ENCODE data around the gene GMPPA. TPM values are rescaled to one million over a fixed set of nuclear protein-coding genes. Genes with fewer than 3 reads are reported as not detected.

Gene GMPPA
- total RNA-seq (2014; rRNA removed; shearing (Covaris generic)) = 68.2 and 84.5 TPM in 2 replicates

DNA sequence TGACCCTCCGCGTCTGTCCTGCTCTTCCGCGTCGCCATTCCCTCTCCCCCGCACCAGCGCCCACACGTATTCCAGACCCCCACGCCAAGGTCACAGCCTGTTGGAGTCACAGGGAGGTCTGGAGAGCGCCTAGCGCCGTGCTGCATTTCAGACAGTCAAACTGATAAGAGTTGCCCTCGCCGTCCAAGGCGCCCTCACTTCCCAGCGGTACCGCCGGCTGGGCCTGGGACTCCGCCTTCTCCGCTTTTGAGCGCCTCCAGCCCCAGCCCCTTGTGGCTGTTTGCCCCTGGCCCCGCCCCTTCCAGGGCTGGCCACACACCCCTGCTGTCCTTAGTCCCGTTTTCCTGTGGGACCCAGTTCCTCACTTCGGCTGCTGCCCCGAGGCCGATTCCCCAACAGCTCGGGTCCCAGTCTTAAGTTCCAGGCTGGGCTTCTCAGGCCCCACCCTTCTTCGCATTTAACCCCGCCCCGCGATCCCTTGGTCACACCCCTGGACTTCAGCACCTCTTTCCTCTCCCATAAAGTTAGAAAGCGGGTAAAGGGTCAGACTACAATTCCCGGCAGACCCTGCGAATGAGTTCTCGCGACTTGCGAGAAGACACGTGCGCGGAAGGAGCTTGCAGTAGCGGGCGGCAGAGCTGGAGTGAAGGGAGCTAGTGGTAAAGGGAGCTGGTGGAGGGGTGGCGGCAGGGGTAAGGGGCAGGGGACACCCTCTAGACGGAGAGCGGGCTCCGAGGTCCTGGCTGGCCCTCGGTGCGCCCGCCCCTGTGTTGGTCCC lies at the start of gene GMPPA:
TSS of gene GMPPA (plus strand) at position 612 of the 778 bp plus-strand sequence. CDS start 1,085 bp downstream, outside the sequence.
- DNase-seq (ENCODE audit: low spot score) = peak; percentile 97

DNA sequence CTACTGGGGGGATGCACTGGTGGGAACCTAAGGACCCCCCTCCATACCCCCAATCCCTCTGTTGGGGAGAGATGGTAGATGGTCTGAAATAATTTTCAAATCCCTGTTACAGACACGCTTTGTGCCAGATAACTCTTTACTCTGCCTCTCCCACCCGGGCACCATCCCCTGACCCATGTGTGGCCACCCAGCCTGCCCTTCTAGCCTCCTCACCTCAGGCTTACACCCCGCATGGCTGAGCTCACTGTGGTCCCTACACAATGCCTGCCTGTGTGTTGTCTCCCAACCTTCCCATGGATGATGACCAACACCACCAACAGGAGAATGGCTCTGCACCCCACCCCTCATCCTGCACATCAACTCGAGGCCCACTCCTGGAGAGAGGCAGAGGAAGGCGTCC lies 49.1 kb upstream of the GMPPA start:
- no peak for DNase-seq (ENCODE audit: low spot score)

DNA sequence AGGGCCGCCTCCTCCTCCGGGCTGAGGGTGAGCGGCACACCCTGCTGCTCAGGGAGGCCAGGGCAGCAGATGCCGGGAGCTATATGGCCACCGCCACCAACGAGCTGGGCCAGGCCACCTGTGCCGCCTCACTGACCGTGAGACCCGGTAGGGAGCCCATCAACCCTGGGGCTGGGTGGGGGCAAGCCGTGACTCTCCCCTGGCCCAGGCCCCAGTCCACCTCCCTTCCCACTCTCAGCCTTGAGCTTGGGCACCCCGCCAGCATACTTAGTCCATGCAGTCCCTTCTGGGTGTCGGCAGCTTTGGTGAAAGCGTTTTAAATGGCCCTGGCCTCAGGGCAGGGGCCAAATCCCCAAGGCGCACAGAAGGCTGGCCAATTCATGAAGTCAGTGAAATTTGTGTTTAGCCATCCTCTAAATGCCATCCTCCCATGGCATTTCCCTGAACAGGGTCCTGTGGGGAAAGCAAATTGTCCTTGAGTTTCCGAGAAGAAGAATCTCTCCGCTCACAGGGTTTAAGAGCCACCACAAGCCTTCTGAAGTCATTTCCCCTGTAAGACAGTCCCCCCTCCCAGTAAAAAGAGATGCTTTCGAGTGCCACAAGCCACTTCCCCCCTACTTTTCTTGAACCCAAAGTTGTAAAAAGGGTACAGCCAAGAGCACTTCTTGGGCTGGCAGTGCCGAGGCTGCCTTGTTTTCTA lies 46.9 kb upstream of the GMPPA start:
- DNase-seq (ENCODE audit: low spot score) = no peak

DNA sequence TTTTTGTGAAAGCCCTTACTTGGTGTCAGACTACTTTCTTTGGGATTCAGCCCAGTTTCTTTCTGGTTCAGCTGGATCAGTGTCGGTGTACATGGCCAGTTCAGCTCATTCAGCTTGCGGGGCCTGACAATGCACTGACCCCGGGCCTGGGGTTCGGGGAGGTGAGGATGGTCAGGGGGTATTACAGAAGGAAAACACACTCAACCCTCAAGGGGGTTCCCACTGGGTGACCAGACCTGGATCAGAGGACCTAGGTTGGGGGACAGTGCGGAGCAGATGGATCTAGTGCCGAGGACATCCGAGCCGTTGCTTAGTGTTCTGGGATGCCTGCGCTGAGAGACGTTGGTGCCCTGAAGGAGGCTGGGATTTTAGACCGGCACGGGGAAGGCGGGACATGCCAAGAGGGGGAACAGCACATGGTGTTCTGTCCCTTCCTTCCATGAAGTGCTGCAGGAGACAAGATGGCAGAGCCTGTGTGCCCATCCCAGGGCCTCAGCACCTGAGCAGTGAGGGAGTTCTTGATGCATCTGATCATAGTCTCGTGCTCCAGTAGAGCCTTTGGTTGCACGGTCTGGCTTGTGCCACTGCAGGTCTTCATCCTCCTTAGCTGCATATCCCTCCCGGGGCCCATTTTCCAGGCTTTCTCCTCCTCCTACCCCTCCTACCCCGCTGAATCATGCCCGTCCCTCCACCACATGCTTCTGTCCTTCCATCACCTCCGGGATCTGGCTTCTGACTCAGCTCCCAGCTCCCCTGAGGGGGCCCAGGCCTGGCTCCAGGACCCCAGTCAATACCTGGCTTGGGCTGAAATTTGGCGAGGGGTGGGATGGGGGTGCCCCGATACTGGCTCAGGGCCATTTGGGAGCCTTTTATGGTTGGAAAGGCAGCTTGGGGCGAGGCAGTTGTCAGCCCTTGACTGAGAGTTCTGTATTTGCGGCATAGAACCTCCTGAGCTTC lies 46.1 kb upstream of the GMPPA start:
- no peak for DNase-seq (ENCODE audit: low spot score)

DNA sequence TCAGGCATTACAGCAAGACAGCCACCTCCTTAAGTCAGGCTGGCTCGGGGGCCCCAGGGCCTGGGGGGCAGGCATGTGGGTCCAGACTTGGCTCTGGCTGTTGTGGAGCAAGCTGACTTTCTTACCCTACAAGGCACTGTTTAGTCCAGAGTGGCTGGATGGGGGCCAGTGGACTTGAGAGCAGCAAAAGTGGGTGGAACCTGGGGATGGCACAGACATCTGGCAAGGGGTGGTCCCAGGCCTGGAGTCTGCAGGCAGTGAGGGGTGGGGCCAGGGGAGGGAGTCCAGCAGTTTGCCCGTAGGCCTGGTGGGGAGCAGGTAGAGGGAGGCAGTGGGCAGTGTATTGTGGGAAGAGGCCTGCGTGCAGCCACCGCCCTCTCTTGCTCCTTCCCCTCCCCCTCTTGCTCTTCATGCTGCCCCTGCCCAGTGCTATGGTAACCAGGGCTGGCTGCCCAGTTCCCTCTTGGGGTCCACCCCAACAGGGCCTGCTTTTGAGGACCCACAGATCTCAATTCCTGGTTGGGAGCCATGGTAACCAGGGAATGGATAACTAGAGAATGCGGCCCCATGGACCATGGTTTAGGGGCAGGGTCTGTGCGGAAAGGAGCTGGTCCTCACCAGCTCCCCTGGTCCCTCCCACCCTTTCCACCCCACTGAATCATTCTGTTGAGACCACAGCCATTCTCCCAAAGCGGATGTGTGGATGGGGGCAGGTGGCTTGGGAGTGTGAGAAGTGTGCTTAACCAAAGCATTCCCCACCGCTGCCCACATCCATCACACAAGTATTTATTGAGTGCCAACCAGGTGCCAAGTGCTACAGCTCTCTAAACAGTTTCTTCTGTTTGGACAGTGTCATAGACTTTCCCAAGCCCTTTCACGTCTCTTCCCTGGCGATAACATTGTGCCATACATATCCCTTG lies 44.8 kb upstream of the GMPPA start:
- no peak for DNase-seq (ENCODE audit: low spot score)

DNA sequence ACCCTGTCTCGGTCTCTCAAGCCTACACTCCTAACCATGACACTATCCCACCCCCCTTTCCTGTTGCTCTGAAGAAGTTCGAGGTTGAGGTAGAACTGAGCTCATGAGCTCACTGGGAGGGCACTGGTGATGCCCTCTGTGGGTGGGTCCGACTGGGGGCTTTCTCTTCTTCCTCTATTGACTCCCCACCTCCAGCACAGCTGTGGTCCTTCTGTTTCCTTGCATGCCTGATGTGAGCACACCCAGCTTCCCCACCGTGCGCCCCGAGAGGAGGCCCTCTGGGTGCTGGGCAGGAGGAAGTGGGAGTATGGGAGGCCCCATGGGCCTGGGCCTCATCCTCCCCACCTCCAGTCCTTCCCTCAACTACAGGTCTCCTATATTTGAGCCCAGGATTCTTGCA lies 43.1 kb upstream of the GMPPA start:
- no peak for DNase-seq (ENCODE audit: low spot score)

DNA sequence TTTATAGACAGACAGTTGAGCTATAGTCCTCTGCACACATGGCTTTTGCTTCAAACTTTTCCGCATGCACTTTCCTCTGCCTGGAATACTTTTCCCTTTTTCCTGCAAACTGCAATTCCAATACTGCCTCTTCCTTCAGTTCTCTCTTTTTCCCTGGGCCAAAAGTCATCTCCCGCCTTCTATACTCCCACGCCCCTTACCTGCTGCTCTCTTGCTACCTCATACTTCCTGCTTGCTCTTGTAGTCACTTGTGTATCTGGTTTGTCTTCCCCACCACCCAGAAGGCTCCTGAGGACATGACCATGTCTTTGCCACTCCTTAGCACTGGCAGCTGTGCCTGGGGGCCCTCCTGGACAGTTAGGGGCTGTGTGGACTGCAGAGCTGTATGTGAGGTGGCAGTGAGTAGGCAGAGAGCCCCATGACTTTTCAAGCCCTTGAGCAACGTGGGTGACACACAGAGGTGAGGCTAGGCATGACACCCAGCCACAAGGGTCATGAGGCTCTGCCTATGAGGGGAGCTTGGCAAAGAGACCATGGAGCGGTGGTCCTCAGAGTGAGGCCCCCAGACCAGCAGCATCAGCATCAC lies 40.8 kb upstream of the GMPPA start:
- DNase-seq (ENCODE audit: low spot score) = peak; percentile 26

DNA sequence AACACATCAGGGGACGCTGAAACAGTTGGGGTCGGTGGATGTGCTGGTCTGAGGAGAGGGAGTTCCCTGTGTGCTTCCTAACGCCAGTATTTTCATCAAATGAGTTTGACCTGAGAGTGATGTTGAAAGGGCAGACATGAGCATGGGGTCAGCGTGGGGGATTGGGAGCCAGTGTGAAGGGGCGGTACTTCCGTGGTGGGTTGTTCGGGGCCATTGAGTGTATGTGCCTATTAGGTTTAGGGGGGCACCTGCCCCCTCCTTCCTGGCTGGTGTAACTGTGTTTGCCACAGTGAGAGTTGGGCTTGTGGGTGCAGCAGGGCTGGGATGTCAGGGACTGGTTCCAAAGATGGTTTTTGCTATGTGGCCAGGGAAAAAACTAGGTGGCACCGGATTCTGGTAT lies 39.7 kb upstream of the GMPPA start:
- DNase-seq (ENCODE audit: low spot score) = no peak

DNA sequence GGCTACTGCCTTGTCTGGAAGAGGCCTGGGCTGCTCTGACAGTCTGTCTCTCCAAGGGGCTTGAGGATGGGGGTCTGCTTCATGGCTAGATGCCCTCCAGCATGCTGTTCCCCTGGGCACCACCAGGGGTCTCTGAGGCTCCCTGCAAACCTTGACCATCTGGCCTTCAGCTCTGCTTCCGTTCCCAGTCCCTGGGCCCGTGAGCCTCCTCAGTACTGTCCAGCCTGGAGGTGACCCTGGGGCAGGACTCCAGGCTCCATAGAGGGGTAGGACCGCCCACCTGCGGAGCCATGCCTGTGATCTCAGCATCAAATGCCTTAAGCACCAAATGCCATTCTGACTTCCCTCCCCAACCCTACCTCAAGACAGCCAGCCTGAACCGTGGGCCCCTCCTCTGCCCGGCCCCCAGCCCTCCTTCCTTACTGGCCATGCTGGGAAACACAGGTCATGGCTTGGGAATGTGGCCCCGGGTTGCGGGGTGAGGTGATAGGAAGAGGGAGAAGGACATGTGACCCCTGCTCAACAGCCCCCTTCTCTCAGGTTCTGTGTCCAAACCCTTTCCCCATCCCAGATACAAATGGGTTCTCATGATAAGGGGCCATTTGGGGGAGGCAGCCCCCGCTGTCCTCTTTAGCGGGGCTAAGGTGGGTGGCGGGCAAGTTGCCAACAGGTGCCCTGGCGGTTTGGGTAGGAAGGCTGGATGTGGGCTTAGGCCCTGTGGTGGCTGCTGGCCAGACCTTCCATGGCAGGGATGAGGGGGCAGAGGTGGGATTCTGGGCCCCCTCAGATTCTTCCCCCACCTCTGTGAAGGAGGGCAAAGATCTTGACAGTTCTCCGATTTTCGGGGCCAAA lies 39.0 kb upstream of the GMPPA start:
- peak; percentile 66 for DNase-seq (ENCODE audit: low spot score)

DNA sequence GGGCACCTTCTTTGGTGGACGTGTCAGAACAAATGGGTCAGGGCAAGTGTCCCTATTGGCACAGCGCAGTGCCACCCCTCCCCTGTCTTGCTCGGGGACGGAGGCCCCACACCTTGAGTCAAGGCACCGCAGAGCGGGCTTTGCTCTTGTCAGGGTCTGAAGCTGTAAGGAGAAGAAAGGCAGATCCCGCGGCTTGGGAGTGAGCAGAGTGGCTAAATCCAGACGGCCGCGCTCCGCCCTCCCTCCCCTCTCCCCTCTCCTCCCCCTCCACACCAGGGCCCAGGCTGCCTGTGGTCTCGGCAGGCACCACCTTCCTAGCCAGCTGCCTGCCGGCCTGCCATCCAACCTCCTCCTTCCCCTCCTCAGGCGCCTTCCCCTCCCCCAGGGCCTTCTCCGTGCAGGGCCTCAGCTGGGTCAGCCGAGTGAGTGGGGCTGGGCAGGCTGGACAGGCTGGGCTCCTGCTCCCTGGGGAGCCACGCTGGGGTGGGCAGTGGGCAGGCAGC lies 38.2 kb upstream of the GMPPA start:
- DNase-seq (ENCODE audit: low spot score) = no peak

DNA sequence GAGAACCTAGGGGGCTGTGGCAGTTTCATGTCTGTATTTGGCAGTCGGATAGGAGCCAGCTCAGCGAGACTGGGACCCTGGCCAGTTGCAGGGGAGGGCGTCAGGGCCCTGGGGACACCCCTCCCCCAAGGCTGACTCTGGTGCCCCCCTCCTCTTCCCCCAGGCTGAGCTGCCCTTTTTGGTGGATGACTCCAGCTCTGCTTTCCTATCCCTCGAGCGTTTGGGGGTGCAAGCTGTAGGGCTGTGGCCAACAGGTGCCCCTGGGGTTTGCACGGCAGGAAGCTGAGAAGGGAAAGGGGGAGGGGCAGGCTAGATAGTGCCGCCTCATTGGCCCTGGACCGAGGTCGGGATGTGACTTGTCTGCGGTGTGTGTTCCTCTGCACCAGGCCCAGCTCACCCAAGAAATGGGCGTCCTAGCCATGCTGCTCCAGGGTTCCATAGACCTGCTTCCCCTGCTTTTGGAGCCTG lies 37.6 kb upstream of the GMPPA start:
- no peak for DNase-seq (ENCODE audit: low spot score)

DNA sequence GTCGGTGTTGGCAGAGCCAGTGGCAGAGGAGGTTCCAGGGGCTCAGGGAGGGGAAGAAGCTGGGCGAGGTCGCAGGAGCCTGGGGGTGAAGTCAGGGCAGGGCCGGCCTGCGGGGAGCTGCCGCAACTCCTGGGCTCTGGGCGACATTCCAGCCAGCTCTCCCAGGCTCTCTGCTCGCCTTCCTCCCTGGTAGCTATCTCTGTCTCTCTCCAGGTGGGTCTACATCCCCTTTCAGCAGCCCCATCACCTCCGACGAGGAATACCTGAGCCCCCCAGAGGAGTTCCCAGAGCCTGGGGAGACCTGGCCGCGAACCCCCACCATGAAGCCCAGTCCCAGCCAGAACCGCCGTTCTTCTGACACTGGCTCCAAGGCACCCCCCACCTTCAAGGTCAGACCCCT lies 37.0 kb upstream of the GMPPA start:
- DNase-seq (ENCODE audit: low spot score) = no peak

DNA sequence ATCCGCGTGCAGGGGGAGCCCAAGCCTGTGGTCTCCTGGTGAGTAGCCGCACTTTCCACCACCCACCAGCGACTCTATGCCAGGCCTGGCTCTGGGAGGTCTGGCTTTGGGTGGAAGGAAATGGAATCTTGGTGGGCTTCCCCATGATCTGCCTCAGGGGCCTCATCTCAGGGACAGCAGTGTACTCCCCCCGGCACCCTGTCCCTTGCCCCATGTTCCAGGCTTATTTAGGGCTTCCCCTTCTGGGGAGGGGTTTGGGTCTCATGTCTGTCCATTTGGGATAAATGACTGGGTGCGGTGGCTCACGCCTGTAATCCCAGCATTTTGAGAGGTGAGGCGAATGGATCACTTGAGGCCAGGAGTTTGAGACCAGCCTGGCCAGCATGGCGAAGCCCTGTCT lies 36.3 kb upstream of the GMPPA start:
- DNase-seq (ENCODE audit: low spot score) = no peak

DNA sequence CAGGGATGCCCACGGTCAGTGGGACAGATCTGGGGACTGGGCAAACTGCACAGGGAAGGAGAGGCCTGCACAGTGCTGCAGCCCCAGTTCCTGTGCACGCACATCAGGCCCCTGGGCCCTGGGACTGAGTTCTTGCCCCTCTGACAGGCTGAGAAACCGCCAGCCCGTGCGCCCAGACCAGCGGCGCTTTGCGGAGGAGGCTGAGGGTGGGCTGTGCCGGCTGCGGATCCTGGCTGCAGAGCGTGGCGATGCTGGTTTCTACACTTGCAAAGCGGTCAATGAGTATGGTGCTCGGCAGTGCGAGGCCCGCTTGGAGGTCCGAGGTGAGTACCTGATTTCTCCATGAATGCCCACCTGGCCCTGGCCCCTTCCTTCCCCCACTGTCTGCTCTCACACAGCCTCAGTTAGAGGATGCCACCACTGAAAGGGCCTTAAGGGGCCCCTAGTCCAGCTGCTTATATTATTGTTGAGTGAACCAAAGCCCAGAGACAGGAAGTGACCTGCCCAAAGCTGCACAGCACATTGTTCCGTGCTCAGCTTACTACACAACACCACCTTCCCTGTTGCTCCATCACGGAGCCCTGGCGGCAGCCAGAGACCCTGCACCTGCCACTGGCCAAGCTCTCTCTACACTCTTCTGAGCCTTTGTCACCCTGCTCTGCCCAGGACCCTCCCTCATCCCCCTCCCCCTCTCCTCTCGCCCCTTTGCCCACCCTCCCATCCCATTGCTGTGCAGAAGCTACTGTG lies 34.2 kb upstream of the GMPPA start:
- no peak for DNase-seq (ENCODE audit: low spot score)

DNA sequence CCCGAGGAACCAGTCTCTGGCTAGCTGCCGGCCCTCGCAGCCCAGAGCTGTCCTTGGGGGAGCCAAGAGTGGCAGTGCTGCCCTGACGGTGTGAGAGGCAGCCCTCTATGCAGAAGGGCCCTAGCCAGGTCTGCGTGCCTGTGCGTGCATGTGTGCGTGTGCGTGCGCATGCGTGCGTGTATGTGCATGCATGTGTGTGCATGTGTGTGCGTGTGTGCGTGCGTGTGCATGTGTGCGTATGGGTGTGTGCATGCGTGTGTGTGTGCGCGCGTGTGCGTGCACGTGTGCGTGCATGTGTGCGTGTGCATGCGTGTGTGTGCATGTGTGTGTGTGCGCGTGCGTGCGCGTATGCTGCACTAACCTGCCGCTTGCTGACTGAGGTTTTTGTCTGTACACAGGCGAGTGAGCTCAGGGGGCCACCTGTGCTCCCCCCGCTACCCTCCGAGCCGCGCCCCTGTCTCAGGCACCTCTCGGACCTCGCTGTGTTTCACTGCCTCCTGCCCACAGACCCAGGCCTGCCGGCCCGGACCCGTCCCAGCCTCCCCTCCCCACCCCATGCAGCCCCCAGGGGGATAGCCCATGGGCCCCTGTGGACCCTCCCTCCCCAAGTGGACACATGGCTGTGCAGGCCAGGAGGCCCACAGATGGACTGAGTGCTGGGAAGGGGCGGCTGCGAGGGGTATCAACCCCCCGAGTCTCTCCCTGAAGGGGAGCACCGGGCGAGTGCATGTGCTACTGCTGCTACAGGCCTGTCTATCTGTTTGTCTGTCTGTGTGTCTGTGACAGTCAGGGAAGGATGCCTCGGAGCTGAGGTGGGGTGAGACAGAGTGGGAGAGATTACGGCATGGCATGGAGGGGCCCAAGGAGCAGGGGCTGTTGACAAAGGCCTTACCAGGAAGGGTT lies 32.8 kb upstream of the GMPPA start:
- DNase-seq (ENCODE audit: low spot score) = no peak

DNA sequence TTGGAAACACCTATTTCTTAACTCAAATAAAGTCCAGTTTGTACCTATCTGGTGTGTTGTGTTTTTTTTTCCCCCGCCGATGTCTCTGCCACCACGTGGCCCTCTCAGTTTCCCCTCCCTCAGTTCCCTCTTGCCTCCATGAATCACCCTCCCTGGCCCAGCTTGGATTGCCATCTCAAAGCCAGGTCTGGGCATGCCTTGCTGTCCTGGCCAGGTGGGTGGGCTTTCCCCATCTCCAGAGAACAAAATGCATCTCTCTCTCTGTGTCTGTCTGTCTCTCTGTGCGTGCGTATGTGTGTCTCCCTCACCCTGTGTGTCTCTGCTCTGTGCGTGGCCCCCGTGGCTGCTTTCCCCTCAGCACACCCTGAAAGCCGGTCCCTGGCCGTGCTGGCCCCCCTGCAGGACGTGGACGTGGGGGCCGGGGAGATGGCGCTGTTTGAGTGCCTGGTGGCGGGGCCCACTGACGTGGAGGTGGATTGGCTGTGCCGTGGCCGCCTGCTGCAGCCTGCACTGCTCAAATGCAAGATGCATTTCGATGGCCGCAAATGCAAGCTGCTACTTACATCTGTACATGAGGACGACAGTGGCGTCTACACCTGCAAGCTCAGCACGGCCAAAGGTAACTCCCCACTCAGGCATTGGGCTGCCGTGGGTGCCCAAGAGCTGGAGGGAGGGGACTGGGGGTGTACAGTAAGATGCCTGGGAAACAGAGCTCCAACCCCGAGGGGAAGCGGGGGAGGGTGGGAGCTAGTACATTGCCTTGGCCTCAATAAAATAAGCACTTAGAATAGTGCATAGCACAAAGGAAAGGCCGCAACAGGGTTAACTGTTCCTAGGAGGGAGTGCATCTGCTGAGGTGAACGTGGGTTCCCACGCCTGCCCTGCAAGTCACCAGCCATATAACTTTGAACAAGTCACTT lies 31.6 kb upstream of the GMPPA start:
- DNase-seq (ENCODE audit: low spot score) = no peak

All from HT-29 (cell line).